Lung (tissue), 12 donors: Measurements from ENCODE around the gene VTI1A. TPM values are rescaled to one million over a fixed set of nuclear protein-coding genes. Genes with fewer than 3 reads are reported as not detected.

Experiments
- ATAC-seq: fragments of 200-7000 bp; cut with Tn5 transposase; one replicate; pipeline ENCODE4 v1.9.1; 2020; ENCODE audit warnings: moderate number of reproducible peaks; ENCODE audit not compliant: insufficient read depth, low FRiP score
- DNase-seq, 3 donors: peaks; one replicate each; pipeline ENCODE4 v3.0.0-alpha.2; 2013 to 2017
- H3K27ac ChIP-seq, 2 donors: one replicate each; pipeline ENCODE4 v1.5.1; 2013; ENCODE audit warnings: mild to moderate bottlenecking in 2 of 2, moderate library complexity in 2 of 2, control low read depth in 1 of 2, inconsistent platforms in 1 of 2, low read depth in 1 of 2, low read length in 1 of 2
- H3K27me3 ChIP-seq, 3 donors: one replicate each; pipeline ENCODE4 v1.5.1; 2013; ENCODE audit warnings: low read length in 2 of 3; ENCODE audit not compliant: control insufficient read depth in 3 of 3, insufficient read depth in 3 of 3
- H3K36me3 ChIP-seq, 4 donors: one replicate each; pipeline ENCODE4 v1.5.1; 2013; ENCODE audit warnings: low read length in 4 of 4, mild to moderate bottlenecking in 1 of 4, moderate library complexity in 1 of 4; ENCODE audit not compliant: control insufficient read depth in 4 of 4, insufficient read depth in 4 of 4
- H3K4me1 ChIP-seq, 5 donors: one replicate each; pipeline ENCODE4 v1.5.1; 2013; ENCODE audit warnings: low read length in 5 of 5, mild to moderate bottlenecking in 2 of 5, moderate library complexity in 1 of 5; ENCODE audit not compliant: control insufficient read depth in 5 of 5, insufficient read depth in 5 of 5
- H3K4me3 ChIP-seq: one replicate; pipeline ENCODE4 v1.5.1; 2013; ENCODE audit warnings: mild to moderate bottlenecking, control low read depth, moderate library complexity
- H3K9ac ChIP-seq, 2 donors: one replicate each; pipeline ENCODE4 v1.5.1; 2013; ENCODE audit warnings: low read length in 2 of 2, control low read depth in 1 of 2; ENCODE audit not compliant: insufficient read depth in 1 of 2
- H3K9me3 ChIP-seq, 4 donors: one replicate each; pipeline ENCODE4 v1.5.1; 2013; ENCODE audit warnings: low read length in 3 of 4, mild to moderate bottlenecking in 1 of 4, moderate library complexity in 1 of 4; ENCODE audit not compliant: control insufficient read depth in 4 of 4, insufficient read depth in 3 of 4
- CTCF ChIP-seq: IDR thresholded peaks from 2 replicates; pipeline ENCODE4 v1.5.1; 2012; ENCODE audit warnings: mild to moderate bottlenecking; ENCODE audit errors: control extremely low read depth, extremely low read depth
- WGBS, 2 donors: extraction: QIAGEN DNeasy Blood & Tissue Kit; methylation state at CpG; one replicate each; pipeline ENCODE4 v1.1.7; 2013; 5-methylcytosine and 5-hydroxymethylcytosine counted together
- polyA plus RNA-seq, 2 donors: library from polyadenylated mRNA; stranded (reverse); fragments of 200-250 nt; gene quantifications; one replicate each; pipeline ENCODE4 v1.2.1, GENCODE V29; 2013
- total RNA-seq, 2 donors: library from RNA; depleted of rRNA in 1 of 2; stranded (reverse); fragments of >200 nt in 1 of 2; gene quantifications; one replicate each; pipeline ENCODE4 v1.2.1, GENCODE V29; 2014 to 2021
- donor health status: control.
- donor health status: control.
- donor health status: Bipolar disorder and iron deficiency.
- donor health status: healthy.
- donor health status: DM: yes; HTN: yes; CAD: no.

The VTI1A gene
- total and polyA plus RNA-seq, 4 donors, result 9.2 to 48.2 (median 28.4) TPM

GRCh38 chr10:112426111-112426510 lies 20.9 kb upstream of the VTI1A start:
- ATAC-seq (no peak), DNase-seq (no peak)
- no peak for TF ChIP-seq CTCF
- Histone ChIP-seq H3K27ac (no peak overlapping the region), H3K4me1 (no peaks in the 10 kb centered on the region), H3K36me3 (peaks cover 5 to 41% (median 15%) of the 10 kb centered on the region in 4 donors), H3K9ac (no peak overlapping the region), H3K27me3 (no peaks in the 10 kb centered on the region), H3K4me3 (no peak overlapping the region), H3K9me3 (no peaks in the 10 kb centered on the region)
- 62 to 65% methylated on average over 2 of the region's 2 CpGs for WGBS, 2 donors

DNA sequence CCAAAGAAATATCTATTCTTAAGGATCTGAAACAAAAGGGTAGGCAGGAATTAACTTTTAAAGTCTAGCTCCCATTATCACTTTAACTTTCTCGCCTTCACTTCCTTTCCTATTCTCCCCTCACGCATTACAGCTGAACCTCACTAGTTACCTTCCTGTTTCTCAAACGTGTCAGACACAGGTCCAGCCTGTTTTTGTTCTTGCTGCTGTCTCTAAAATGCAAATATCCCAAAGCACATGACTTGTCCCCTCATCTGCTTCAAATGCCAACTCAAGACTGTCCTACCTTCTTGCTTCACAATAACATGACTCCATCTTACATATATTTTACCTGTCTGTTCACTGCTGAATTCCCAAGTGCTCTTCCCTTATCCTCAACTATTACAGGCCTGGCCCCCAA lies 17.9 kb upstream of the VTI1A start:
- Histone ChIP-seq H3K9ac (no peak overlapping the region), H3K27me3 (no peaks in the 10 kb centered on the region), H3K9me3 (no peaks in the 10 kb centered on the region), H3K27ac (no peak overlapping the region), H3K36me3 (peaks cover 14 to 31% (median 26%) of the 10 kb centered on the region in 4 donors), H3K4me1 (no peaks in the 10 kb centered on the region), H3K4me3 (no peak overlapping the region)
- no peak for ATAC-seq
- TF ChIP-seq CTCF, result no peak
- WGBS, 2 donors, result 62 to 65% methylated on average over 3 of the region's 3 CpGs
- DNase-seq, result no peak

DNA sequence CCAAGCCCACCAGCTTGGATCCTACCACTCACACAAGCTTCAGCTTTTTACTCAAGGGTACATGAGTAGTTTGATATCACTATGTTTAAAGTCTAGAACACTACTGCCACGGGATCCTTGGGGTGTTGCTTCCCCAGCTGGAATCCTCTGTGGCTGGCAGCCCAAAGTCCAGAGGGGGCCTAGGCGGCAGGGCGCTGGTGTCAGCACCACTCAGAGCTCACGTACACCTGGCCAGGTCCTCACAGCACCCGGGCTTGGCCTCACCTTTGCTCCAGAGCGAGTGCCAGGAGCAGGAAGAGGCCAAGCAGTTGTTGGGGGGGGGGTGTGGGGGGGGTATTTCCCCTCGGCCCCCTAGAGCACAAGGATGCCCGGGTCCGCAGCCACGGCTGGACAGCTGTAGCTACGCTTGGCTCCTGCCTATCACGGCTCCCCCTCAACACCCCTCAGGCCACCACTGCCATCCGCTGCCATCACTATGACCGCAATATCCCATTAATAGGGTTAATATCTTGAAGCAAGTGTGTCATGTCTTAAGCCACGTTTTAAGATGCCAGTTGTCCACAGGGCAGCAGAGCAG lies 17.3 kb upstream of the VTI1A start:
- Histone ChIP-seq H3K9me3 (no peaks in the 10 kb centered on the region), H3K4me3 (no peak overlapping the region), H3K27me3 (no peaks in the 10 kb centered on the region), H3K27ac (no peak overlapping the region), H3K4me1 (no peaks in the 10 kb centered on the region), H3K9ac (no peak overlapping the region), H3K36me3 (peaks cover 20 to 33% (median 27%) of the 10 kb centered on the region in 4 donors)
- no peak for TF ChIP-seq CTCF
- DNase-seq (no peak), ATAC-seq (no peak)
- WGBS, 2 donors, result 81 to 89% methylated on average over 15 of the region's 15 CpGs

DNA sequence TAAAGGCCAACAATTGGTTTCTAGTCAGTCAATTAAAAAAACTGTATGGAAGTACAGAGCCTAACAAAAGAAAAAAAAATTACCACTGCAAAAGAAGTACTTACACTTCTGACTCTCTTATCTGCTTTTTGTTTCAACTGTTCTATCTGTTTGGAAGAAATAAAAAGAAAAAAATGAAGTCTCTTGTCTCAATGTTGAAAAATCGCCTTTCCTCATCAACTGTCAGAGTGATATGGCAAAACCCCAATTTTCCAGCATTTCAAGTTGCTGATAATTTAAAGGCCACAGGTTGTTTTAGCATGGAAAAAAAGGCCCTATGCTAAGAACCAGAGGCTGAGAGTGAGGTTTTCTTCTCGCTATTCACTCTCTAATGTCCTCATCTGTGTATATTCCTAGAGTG lies 13.9 kb upstream of the VTI1A start:
- no peak overlapping the region for H3K9ac ChIP-seq
- ATAC-seq (no peak), DNase-seq (no peak)
- no peaks in the 10 kb centered on the region for H3K27me3 ChIP-seq
- no peak overlapping the region for H3K4me3 ChIP-seq
- H3K27ac ChIP-seq, result no peak overlapping the region
- no peak for TF ChIP-seq CTCF
- no peaks in the 10 kb centered on the region for H3K4me1 ChIP-seq
- peaks cover 20 to 43% (median 38%) of the 10 kb centered on the region in 4 donors for H3K36me3 ChIP-seq
- H3K9me3 ChIP-seq, result no peaks in the 10 kb centered on the region
- WGBS, 2 donors, result 95% methylated on average over 2 of the region's 2 CpGs
